T-helper 1 cell treated with Interleukin-12 subunit alpha and Interleukin-12 subunit beta and Interleukin-4 antibody, amounts not matched to agents 30 ng/mL and 1 ng/mL, for 36 hours (primary cell): ENCODE data around the gene ACTL7B. TPM values are rescaled to one million over a fixed set of nuclear protein-coding genes. Genes with fewer than 3 reads are reported as not detected.

Source experiments
- total RNA-seq: library from RNA; stranded (reverse); gene quantifications from 2 replicates; pipeline ENCODE4 v1.2.3, GENCODE V29; 2022

The ACTL7B gene
- total RNA-seq, 1 donor from 2014 or later = 0.17 TPM

Other genes starting within 250 kb of the ACTL7B start
- not detected in 2 replicates for gene ACTL7A, start 6.3 kb upstream of the ACTL7B start, total RNA-seq
- gene ELP1, start 78.1 kb upstream of the ACTL7B start, total RNA-seq = 27.9 and 32.9 TPM in 2 replicates
- 11.0 and 11.1 TPM in 2 replicates for gene ABITRAM, start 78.4 kb upstream of the ACTL7B start, total RNA-seq
- 11.3 and 11.5 TPM in 2 replicates for gene CTNNAL1, start 157.5 kb upstream of the ACTL7B start, total RNA-seq